HEK293T (cell line): ENCODE results near the gene IQCN.
A peak's percentile ranks its signal among the peaks of the same experiment; 100 is the strongest.

Experiments used
- CTCF ChIA-PET: fragments of 350-600 bp; formaldehyde crosslinking; extraction: SDS; loops from one replicate; lab custom pipeline; 2021; ENCODE audit warnings: antibody characterized with exemption, inconsistent platforms; lab: Yijun Ruan, JAX
- POLR2A ChIA-PET: fragments of 350-600 bp; formaldehyde crosslinking; extraction: SDS; loops from one replicate; lab custom pipeline; 2020; ENCODE audit warnings: antibody characterized with exemption, inconsistent platforms; lab: Yijun Ruan, JAX
- DNase-seq: peaks from one replicate; pipeline ENCODE4 v3.0.0; 2012; ENCODE audit warnings: mixed read lengths; ENCODE audit errors: extremely low spot score
- ARNT ChIP-seq: fragments of 450-650 bp; IDR thresholded peaks from 2 replicates; pipeline ENCODE4 v1.6.1; 2017; ENCODE audit warnings: mild to moderate bottlenecking
- BHLHE40 ChIP-seq: fragments of 450-650 bp; IDR thresholded peaks from 2 replicates; pipeline ENCODE4 v1.6.1; 2016; ENCODE audit warnings: mild to moderate bottlenecking, moderate library complexity, borderline replicate concordance
- CTBP1 ChIP-seq: fragments of 450-650 bp; IDR thresholded peaks from 2 replicates; pipeline ENCODE4 v1.6.1; 2016; ENCODE audit warnings: borderline replicate concordance
- ELF4 ChIP-seq: fragments of 450-650 bp; IDR thresholded peaks from 2 replicates; pipeline ENCODE4 v1.6.1; 2017; ENCODE audit warnings: antibody characterized with exemption
- FOXA1 ChIP-seq: fragments of 450-650 bp; IDR thresholded peaks from 2 replicates; pipeline ENCODE4 v1.6.1; 2016; ENCODE audit warnings: mild to moderate bottlenecking
- FOXK2 ChIP-seq: fragments of 450-650 bp; IDR thresholded peaks from 2 replicates; pipeline ENCODE4 v1.6.1; 2016; ENCODE audit warnings: mild to moderate bottlenecking
- FOXM1 ChIP-seq: fragments of 450-650 bp; IDR thresholded peaks from 2 replicates; pipeline ENCODE4 v1.6.1; 2017; ENCODE audit warnings: mild to moderate bottlenecking, borderline replicate concordance
- HDGF ChIP-seq: fragments of 450-650 bp; IDR thresholded peaks from 2 replicates; pipeline ENCODE4 v1.6.1; 2017; ENCODE audit warnings: antibody characterized with exemption, borderline replicate concordance
- L3MBTL2 ChIP-seq: fragments of 450-650 bp; conservative IDR thresholded peaks from 2 replicates; pipeline ENCODE4 v1.6.1; 2016; ENCODE audit warnings: mild to moderate bottlenecking
- LEF1 ChIP-seq: fragments of 450-650 bp; IDR thresholded peaks from 2 replicates; pipeline ENCODE4 v1.6.1; 2017; ENCODE audit warnings: mild to moderate bottlenecking, borderline replicate concordance
- NFRKB ChIP-seq: fragments of 450-650 bp; IDR thresholded peaks from 2 replicates; pipeline ENCODE4 v1.6.1; 2016; ENCODE audit warnings: mild to moderate bottlenecking, moderate library complexity
- PKNOX1 ChIP-seq: fragments of 450-650 bp; IDR thresholded peaks from 2 replicates; pipeline ENCODE4 v1.6.1; 2016
- SP1 ChIP-seq: fragments of 450-650 bp; IDR thresholded peaks from 2 replicates; pipeline ENCODE4 v1.6.1; 2017
- SUZ12 ChIP-seq: fragments of 450-650 bp; IDR thresholded peaks from 2 replicates; pipeline ENCODE4 v1.6.1; 2016; ENCODE audit warnings: mild to moderate bottlenecking
- TARDBP ChIP-seq: fragments of 450-650 bp; IDR thresholded peaks from 2 replicates; pipeline ENCODE4 v1.6.1; 2016
- ZNF384 ChIP-seq: fragments of 450-650 bp; IDR thresholded peaks from 2 replicates; pipeline ENCODE4 v1.6.1; 2016

IQCN gene

DNA sequence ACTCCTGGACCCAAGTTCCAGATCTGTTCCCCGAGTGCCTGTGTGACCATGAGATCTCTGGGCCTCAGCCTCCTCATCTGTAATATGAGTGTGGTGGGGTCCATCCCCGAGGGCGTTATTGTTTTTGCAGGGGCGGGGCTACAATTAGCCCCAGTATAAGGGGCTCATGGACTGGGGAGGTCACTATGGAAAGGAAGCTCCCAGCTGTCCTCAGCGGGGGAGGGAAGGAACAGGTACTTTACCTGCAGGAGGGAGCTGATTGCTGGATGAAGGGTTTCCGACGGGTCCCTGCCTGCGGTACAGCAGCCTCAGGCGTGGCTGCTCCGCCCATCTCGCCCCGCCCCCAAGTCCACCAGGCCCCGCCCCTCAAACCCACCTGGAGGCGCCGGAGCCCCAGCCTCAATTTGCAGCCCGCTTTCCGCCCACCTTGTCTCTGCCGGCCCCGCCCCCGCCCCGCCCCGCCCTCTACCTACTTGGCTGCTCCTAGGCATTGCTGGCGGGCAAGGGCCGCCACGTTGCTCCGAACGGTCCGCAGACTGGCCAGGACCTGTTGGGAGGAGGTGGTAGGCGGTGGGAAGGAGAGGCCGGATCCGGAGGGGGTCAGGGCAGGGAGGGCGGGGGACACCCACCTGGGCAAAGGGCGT, 53.5 kb downstream of the IQCN start:
- CTCF ChIA-PET = interaction anchor here (0.5 kb wide), 1 partner anchor 8 kb away, joined by 3 read pairs; no protein-coding TSS in a partner anchor
- POLR2A ChIA-PET = interaction anchor here (1.1 kb wide), 1 partner anchor 102 kb away, joined by 3 read pairs; the partner anchor contains the start of gene LSM4
- DNase-seq = peak; percentile 43
- TF ChIP-seq HDGF (no peak), TARDBP (no peak), BHLHE40 (no peak), L3MBTL2 (no peak), PKNOX1 (no peak), ELF4 (no peak), CTBP1 (no peak), FOXK2 (no peak), SUZ12 (no peak), SP1 (no peak), ZNF384 (no peak), FOXA1 (no peak), LEF1 (no peak), FOXM1 (no peak), ARNT (no peak), NFRKB (no peak)

DNA sequence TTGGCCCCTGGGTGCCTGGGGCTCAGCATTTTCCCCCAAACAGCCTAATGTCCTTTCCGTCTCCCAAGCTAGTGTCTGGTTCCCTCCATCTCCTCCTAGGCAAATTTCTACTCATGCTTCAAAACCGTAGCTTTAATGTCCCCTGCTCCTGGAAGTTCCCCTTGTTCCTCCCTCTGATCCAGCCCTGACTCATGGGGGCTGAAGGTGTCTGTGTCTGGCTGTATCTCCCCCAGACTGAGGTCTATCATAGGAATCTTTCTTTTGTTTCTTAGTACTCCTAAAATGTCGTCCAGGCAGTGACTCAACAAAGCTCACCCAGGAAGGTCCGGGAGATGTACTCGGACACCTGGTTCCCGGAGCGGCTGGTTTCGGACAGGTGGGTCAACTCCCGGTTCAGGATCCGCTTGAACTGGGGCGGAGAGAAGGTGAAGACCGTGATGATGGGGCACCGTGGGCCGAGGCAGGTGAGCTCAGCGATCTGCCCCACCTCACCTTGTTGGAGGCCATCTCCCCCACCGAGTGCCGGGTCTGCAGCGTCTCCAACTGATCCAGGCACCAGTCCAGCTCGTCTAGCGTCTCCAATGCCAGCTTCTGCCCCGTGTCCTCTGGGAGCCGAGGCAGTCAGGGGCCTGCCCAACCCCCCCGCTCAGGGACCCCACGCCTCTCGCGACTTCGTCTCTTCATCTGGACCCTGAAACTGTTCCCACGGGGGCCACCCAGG, 54.2 kb downstream of the IQCN start:
- no peak for DNase-seq
- ChIA-PET CTCF (interaction anchor here (0.5 to 0.8 kb wide), 2 partner anchors 9 to 12 kb away, joined by 3 read pairs; no protein-coding TSS in a partner anchor), POLR2A (interaction anchor here (1.1 kb wide), 2 partner anchors 61 to 103 kb away, joined by 3 read pairs; partner anchors contain the start of genes JUND and LSM4)
- TF ChIP-seq ELF4 (no peak), SP1 (no peak), ZNF384 (no peak), NFRKB (no peak), PKNOX1 (no peak), L3MBTL2 (no peak), FOXK2 (no peak), ARNT (no peak)

GRCh38 chr19:18218600-18218999, 55.7 kb downstream of the IQCN start:
- ChIA-PET CTCF (no interaction called here), POLR2A (interaction anchor here (1.1 kb wide), 1 partner anchor 63 kb away, joined by 3 read pairs; the partner anchor contains the start of gene JUND)
- no peak for DNase-seq
- no peak for TF ChIP-seq LEF1
- TF ChIP-seq ELF4 = no peak
- TF ChIP-seq PKNOX1 = no peak
- no peak for TF ChIP-seq FOXK2
- no peak for TF ChIP-seq TARDBP
- no peak for TF ChIP-seq ZNF384
- no peak for TF ChIP-seq FOXM1
- TF ChIP-seq SUZ12 = no peak
- TF ChIP-seq HDGF = no peak
- TF ChIP-seq BHLHE40 = no peak
- TF ChIP-seq FOXA1 = no peak
- TF ChIP-seq SP1 = no peak
- TF ChIP-seq NFRKB = no peak

- TF ChIP-seq TARDBP (no peak), ZNF384 (no peak), SUZ12 (no peak), CTBP1 (no peak), BHLHE40 (no peak), FOXA1 (no peak), FOXK2 (no peak), L3MBTL2 (no peak), NFRKB (no peak), HDGF (no peak), FOXM1 (no peak), SP1 (no peak), ARNT (no peak), LEF1 (no peak), PKNOX1 (no peak)
- DNase-seq = no peak
- ChIA-PET POLR2A (no interaction called here), CTCF (no interaction called here)
These were observed 56.1 kb downstream of the IQCN start for GRCh38 chr19:18218159-18218558.

- ChIA-PET CTCF (interaction anchor here (0.7 kb wide), 1 partner anchor 8 kb away, joined by 3 read pairs; no protein-coding TSS in a partner anchor), POLR2A (no interaction called here)
- no peak for DNase-seq
- TF ChIP-seq TARDBP (no peak), BHLHE40 (no peak), HDGF (no peak), PKNOX1 (no peak), FOXA1 (no peak), ZNF384 (no peak), CTBP1 (no peak), SUZ12 (no peak), SP1 (no peak), FOXK2 (no peak), LEF1 (no peak), ELF4 (no peak), NFRKB (no peak), L3MBTL2 (no peak), ARNT (no peak), FOXM1 (no peak)
These were observed 57.5 kb downstream of the IQCN start for GRCh38 chr19:18216789-18217188.
